Keratinocyte (primary cell): Measurements from ENCODE around the gene TSPAN4. TPM values are rescaled to one million over a fixed set of nuclear protein-coding genes. Genes with fewer than 3 reads are reported as not detected.

ENCODE experiments used
- DNase-seq: peaks from one replicate; pipeline ENCODE4 v3.0.0-alpha.2; 2011; ENCODE audit warnings: low read depth, missing footprints, low spot score
- FAIRE-seq: peaks from 2 replicates; lab custom pipeline; 2011; peaks lifted over from hg19 to GRCh38; lab: Jason Lieb, UNC
- H2AFZ ChIP-seq: 2 replicates; pipeline ENCODE4 v1.6.0; 2012; ENCODE audit warnings: low read length, control low read depth, inconsistent platforms; ENCODE audit not compliant: control insufficient read depth
- H3K27ac ChIP-seq: 2 replicates; pipeline ENCODE4 v1.5.1; 2011; ENCODE audit warnings: low read length; ENCODE audit not compliant: control insufficient read depth, insufficient read depth
- H3K27me3 ChIP-seq: 3 replicates; pipeline ENCODE4 v1.6.0; 2011; ENCODE audit warnings: low read length; ENCODE audit not compliant: control insufficient read depth, insufficient read depth; ENCODE audit errors: extremely low read depth
- H3K36me3 ChIP-seq, 2 experiments: 2 replicates in 1 of 2; 3 replicates in 1 of 2; pipeline ENCODE4 v1.5.1; 2011; ENCODE audit warnings: low read length in 2 of 2, mild to moderate bottlenecking in 1 of 2; ENCODE audit not compliant: control insufficient read depth in 2 of 2, insufficient read depth in 2 of 2; ENCODE audit errors: extremely low read depth in 1 of 2
- H3K4me1 ChIP-seq: 3 replicates; pipeline ENCODE4 v1.5.1; 2011; ENCODE audit warnings: low read length; ENCODE audit not compliant: control insufficient read depth, insufficient read depth; ENCODE audit errors: extremely low read depth
- H3K4me2 ChIP-seq: 3 replicates; pipeline ENCODE4 v1.6.0; 2011; ENCODE audit warnings: low read depth, low read length; ENCODE audit not compliant: control insufficient read depth, insufficient read depth; ENCODE audit errors: extremely low read depth
- H3K4me3 ChIP-seq, 3 experiments: fragments of 200-600 bp in 1 of 3; sonication (generic) in 1 of 3; 2 replicates in 2 of 3; 3 replicates in 1 of 3; pipeline ENCODE4 v1.5.1; 2011 to 2016; ENCODE audit warnings: low read length in 3 of 3, mild to moderate bottlenecking in 3 of 3, control low read depth in 2 of 3, inconsistent platforms in 1 of 3, low read depth in 1 of 3, mixed read lengths in 1 of 3, mixed run types in 1 of 3, moderate library complexity in 1 of 3; ENCODE audit not compliant: control insufficient read depth in 2 of 3, insufficient read depth in 2 of 3; ENCODE audit errors: extremely low read depth in 1 of 3
- H3K79me2 ChIP-seq: 2 replicates; pipeline ENCODE4 v1.6.0; 2012; ENCODE audit warnings: low read length; ENCODE audit not compliant: control insufficient read depth, insufficient read depth
- H3K9ac ChIP-seq: 3 replicates; pipeline ENCODE4 v1.6.0; 2011; ENCODE audit warnings: low read length; ENCODE audit not compliant: control insufficient read depth, insufficient read depth; ENCODE audit errors: extremely low read depth
- H3K9me1 ChIP-seq: 3 replicates; pipeline ENCODE4 v1.6.0; 2011; ENCODE audit warnings: low read length; ENCODE audit not compliant: control insufficient read depth, insufficient read depth; ENCODE audit errors: extremely low read depth
- H3K9me3 ChIP-seq: 2 replicates; pipeline ENCODE4 v1.5.1; 2012; ENCODE audit warnings: low read depth, low read length; ENCODE audit not compliant: control insufficient read depth
- H4K20me1 ChIP-seq: 3 replicates; pipeline ENCODE4 v1.6.0; 2011; ENCODE audit warnings: low read length; ENCODE audit not compliant: control insufficient read depth, insufficient read depth; ENCODE audit errors: extremely low read depth
- CTCF ChIP-seq, 3 experiments: IDR thresholded peaks in 1 of 3; conservative IDR thresholded peaks in 1 of 3; optimal IDR thresholded peaks in 1 of 3; 2 replicates in 2 of 3; 3 replicates in 1 of 3; pipeline versions ENCODE3 to v1.5.1; 2011; ENCODE audit warnings: low read length in 3 of 3, mild to moderate bottlenecking in 3 of 3, moderate library complexity in 2 of 3, control low read depth in 1 of 3, inconsistent platforms in 1 of 3; ENCODE audit not compliant: insufficient read depth in 2 of 3; ENCODE audit errors: extremely low read depth in 1 of 3
- EZH2 ChIP-seq: IDR thresholded peaks from one replicate; pipeline ENCODE4 v1.6.1; 2012; ENCODE audit warnings: inconsistent platforms, mild to moderate bottlenecking, low read length, moderate library complexity
- dilution Hi-C: fragments of 300-500 bp; cut with MboI; formaldehyde crosslinking; loops from one replicate; pipeline ENCODE4 v1.7.0; 2020; ENCODE audit warnings: low sequenced_read_pairs; ENCODE audit not compliant: extremely low pct_ligation_motif_present
- polyA plus RNA-seq, 5 experiments: library from polyadenylated mRNA; depleted of rRNA in 3 of 5; stranded (reverse) in 3 of 5; stranded (forward) in 1 of 5; unstranded in 1 of 5; fragments of >200 nt; gene quantifications; 1 replicate in 1 of 5; 2 replicates in 3 of 5; 3 replicates in 1 of 5; pipeline versions ENCODE4 v1.2.1 to v1.2.3, GENCODE V29; 2011 to 2012; ENCODE audit warnings: missing spikeins in 2 of 5, low read depth in 1 of 5, low replicate concordance in 1 of 5
- small RNA-seq, 3 experiments: library from RNA; depleted of rRNA; stranded (forward); fragments of <200 nt; gene quantifications; one replicate each; pipeline ENCODE3, GENCODE V24; 2012; ENCODE audit warnings: low read depth in 3 of 3, low replicate concordance in 1 of 3; ENCODE audit not compliant: insufficient read length in 3 of 3

TSPAN4 gene
- polyA plus RNA-seq, 1 donor (not counting 4 experiments of a cell fraction or from before 2014, with no cell fraction given): 42.1 TPM

GRCh38 chr11:914747-915501 is 72.3 kb downstream of the TSPAN4 start:
- no peaks in the 10 kb centered on the region for H3K36me3 ChIP-seq
- no peak overlapping the region for H3K4me3 ChIP-seq
- FAIRE-seq (no peak), DNase-seq (no peak)
- TF ChIP-seq EZH2 (no peak), CTCF (optimal IDR thresholded peaks at IDR 0.05 in 1 of 3, IDR thresholded peaks at IDR 0.05 in 1 of 3, conservative IDR thresholded peaks at IDR 0.05 in 1 of 3; ENCODE audit: extremely low read depth in 1 of 3, insufficient read depth in 2 of 3, low read length in 3 of 3) (no peak)
- peaks cover 4% of the 10 kb centered on the region for H3K4me1 ChIP-seq
- no peak overlapping the region for H3K4me2 ChIP-seq
- no peaks in the 10 kb centered on the region for H3K27me3 ChIP-seq
- H3K9me1 ChIP-seq: no peaks in the 10 kb centered on the region
- H3K79me2 ChIP-seq: peaks cover 6% of the 10 kb centered on the region
- H3K9me3 ChIP-seq: no peaks in the 10 kb centered on the region
- no peaks in the 10 kb centered on the region for H4K20me1 ChIP-seq
- H2AFZ ChIP-seq: no peak overlapping the region
- H3K27ac ChIP-seq: no peak overlapping the region
- dilution Hi-C loops: no loop called here
- no peak overlapping the region for H3K9ac ChIP-seq

Small RNAs within 50 kb of the gene (small RNA-seq; reads per million reads assigned to genes)
- gene SNORA52: 0 reads per million in 3 experiments

Other genes with a start within 250 kb of the TSPAN4 start
- gene IRF7, start 226.9 kb upstream of the TSPAN4 start, polyA plus RNA-seq: 7.1 to 10.9 TPM (median 9.5 TPM) in 3 replicates
- gene CDHR5, start 217.9 kb upstream of the TSPAN4 start, polyA plus RNA-seq: not detected in 3 replicates
- gene SCT, start 215.7 kb upstream of the TSPAN4 start, polyA plus RNA-seq: not detected in 3 replicates
- gene DRD4, start 205.6 kb upstream of the TSPAN4 start, polyA plus RNA-seq: not detected in 3 replicates
- 8.1 to 13.1 TPM (median 8.2 TPM) in 3 replicates for gene DEAF1, start 147.6 kb upstream of the TSPAN4 start, polyA plus RNA-seq
- gene TMEM80, start 147.0 kb upstream of the TSPAN4 start, polyA plus RNA-seq: 19.5 to 32.8 TPM (median 29.8 TPM) in 3 replicates
- 81.4 to 297 TPM (median 114 TPM) in 3 replicates for gene EPS8L2, start 136.6 kb upstream of the TSPAN4 start, polyA plus RNA-seq
- gene TALDO1, start 95.4 kb upstream of the TSPAN4 start, polyA plus RNA-seq: 162 to 200 TPM (median 170 TPM) in 3 replicates
- 24.4 to 48.0 TPM (median 24.6 TPM) in 3 replicates for gene GATD1, start 65.4 kb upstream of the TSPAN4 start, polyA plus RNA-seq
- gene CEND1, start 52.8 kb upstream of the TSPAN4 start, polyA plus RNA-seq: not detected in 3 replicates
- gene SLC25A22, start 44.6 kb upstream of the TSPAN4 start, polyA plus RNA-seq: 8.4 to 21.2 TPM (median 13.5 TPM) in 3 replicates
- gene PIDD1, start 37.6 kb upstream of the TSPAN4 start, polyA plus RNA-seq: 2.5 to 6.4 TPM (median 2.9 TPM) in 3 replicates
- 632 to 1,901 TPM (median 797 TPM) in 3 replicates for gene RPLP2, start 32.9 kb upstream of the TSPAN4 start, polyA plus RNA-seq
- 5.3 to 14.3 TPM (median 10.2 TPM) in 3 replicates for gene PNPLA2, start 23.9 kb upstream of the TSPAN4 start, polyA plus RNA-seq
- 0.17 to 1.1 TPM (median 0.34 TPM) in 3 replicates for gene CRACR2B, start 14.9 kb upstream of the TSPAN4 start, polyA plus RNA-seq
- gene CD151, start 9.9 kb upstream of the TSPAN4 start, polyA plus RNA-seq: 434 to 997 TPM (median 500 TPM) in 3 replicates
- 145 to 308 TPM (median 245 TPM) in 3 replicates for gene POLR2L, start 323 bp upstream of the TSPAN4 start, polyA plus RNA-seq
- gene CHID1, start 68.0 kb downstream of the TSPAN4 start, polyA plus RNA-seq: 23.0 to 37.4 TPM (median 27.2 TPM) in 3 replicates
- 42.4 to 79.1 TPM (median 47.8 TPM) in 3 replicates for gene AP2A2, start 83.0 kb downstream of the TSPAN4 start, polyA plus RNA-seq
- gene MUC6, start 193.9 kb downstream of the TSPAN4 start, polyA plus RNA-seq: not detected in 3 replicates
- not detected in 3 replicates for gene MUC2, start 232.0 kb downstream of the TSPAN4 start, polyA plus RNA-seq